LNCaP clone FGC (cell line): ENCODE measurements around the gene UGT3A2.

Experiments
- DNase-seq: peaks from one replicate; pipeline ENCODE4 v3.0.0-alpha.2; 2011; ENCODE audit warnings: low read depth
- H3K4me3 ChIP-seq: 2 replicates; pipeline ENCODE4 v1.5.1; 2011; ENCODE audit warnings: mild to moderate bottlenecking, low read depth, low read length, control low read depth
- TF ChIP-seq, protein P1 (sequence below): IDR thresholded peaks from 2 replicates; pipeline ENCODE4 v1.5.1; 2012; ENCODE audit warnings: mild to moderate bottlenecking; ENCODE audit not compliant: control insufficient read depth, insufficient read depth; ENCODE audit errors: extremely low read depth

The UGT3A2 gene

DNA sequence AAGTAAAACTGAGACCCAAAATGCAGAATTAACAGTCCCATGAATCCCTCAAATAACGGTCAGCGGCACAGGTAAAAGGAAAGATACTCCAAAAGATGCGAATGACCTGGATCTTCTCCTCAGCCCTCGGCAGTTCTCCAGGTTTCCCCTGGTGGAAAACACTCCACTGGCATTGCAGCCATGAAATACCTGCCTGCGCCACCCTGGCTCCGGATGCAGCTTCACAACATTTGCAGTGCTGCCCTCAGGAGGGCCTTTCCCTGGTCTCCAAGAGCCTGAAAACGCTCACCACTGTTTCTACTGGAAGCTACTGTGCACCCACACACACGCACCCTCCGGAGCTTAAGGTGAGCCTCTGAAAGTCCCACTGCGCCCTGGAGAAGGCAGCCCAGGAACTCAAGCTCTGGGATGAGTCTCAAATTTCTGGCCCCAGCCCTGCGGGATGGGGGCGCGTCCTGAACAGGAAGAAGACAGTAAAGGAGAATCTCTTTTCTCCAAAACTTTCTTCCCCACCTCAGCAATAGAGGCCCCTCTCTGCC, 612 bp downstream of the UGT3A2 start:
- TF ChIP-seq, protein P1, sequence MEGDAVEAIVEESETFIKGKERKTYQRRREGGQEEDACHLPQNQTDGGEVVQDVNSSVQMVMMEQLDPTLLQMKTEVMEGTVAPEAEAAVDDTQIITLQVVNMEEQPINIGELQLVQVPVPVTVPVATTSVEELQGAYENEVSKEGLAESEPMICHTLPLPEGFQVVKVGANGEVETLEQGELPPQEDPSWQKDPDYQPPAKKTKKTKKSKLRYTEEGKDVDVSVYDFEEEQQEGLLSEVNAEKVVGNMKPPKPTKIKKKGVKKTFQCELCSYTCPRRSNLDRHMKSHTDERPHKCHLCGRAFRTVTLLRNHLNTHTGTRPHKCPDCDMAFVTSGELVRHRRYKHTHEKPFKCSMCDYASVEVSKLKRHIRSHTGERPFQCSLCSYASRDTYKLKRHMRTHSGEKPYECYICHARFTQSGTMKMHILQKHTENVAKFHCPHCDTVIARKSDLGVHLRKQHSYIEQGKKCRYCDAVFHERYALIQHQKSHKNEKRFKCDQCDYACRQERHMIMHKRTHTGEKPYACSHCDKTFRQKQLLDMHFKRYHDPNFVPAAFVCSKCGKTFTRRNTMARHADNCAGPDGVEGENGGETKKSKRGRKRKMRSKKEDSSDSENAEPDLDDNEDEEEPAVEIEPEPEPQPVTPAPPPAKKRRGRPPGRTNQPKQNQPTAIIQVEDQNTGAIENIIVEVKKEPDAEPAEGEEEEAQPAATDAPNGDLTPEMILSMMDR = no peak
- DNase-seq = no peak
- H3K4me3 ChIP-seq = no peak overlapping the region

DNA sequence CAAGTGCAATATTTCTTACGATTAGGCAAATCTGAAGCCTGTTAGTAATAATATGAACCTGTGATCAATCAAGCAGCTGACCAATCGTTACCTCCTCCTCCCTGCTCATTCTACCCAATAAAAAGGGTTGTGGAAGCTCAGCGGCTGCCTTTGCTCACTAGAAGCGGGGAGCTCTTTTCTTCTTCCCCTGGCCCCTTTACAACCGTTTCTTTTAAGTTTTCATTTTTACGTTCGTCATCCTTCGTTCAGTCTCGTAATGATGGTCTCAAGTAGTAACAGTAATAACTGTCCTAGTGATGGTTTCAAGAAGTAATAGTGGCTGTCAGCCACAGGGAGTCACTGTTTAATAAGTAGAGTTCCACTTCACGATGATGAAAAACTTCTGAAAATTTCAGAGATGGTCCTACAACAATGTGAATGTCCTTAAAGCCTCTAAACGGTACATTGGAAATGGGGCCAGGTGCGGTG, 6.2 kb downstream of the UGT3A2 start:
- no peak for DNase-seq
- TF ChIP-seq, protein P1 = peak; percentile 55
- no peak overlapping the region for H3K4me3 ChIP-seq

DNA sequence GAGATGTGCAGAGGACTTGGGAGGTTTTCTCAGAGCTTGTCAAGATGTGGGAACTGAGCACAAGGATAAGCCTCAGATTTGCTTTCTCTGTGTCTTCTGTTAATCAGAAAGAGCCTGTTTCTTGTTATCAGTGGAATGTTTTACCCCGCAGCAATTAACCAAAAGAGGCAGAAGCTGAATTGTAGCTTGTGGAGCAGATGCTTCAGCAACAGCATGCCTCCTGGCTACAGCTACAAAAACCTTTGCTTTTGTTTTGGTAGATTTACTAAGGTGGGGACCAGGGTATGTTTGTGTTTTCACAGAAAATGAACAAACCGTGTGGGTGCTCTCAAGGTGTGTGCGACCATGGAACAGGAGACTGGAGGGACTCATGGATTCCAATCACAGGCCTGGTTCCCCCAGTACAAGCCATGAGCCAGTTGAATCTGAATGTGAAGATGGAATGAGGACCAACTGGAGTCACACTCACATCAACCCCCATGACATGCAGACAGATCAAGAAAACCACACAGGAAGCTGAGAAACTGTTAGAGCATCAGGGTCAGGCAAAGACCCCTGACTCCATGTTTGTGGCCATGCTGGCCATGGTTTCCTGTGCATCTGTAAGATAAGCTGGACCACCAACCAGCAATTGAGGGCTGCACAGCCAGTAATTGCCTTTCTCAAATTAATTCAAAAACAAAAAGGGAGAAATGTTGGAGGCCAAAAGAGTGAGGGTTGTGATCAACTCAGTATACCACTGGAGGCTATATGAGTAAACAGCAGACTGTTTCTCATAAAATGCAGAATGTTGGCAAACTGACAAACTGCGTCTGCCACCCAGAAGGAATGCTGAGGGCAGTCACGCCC, 6.9 kb downstream of the UGT3A2 start:
- no peak overlapping the region for H3K4me3 ChIP-seq
- TF ChIP-seq, protein P1 = no peak
- no peak for DNase-seq

DNA sequence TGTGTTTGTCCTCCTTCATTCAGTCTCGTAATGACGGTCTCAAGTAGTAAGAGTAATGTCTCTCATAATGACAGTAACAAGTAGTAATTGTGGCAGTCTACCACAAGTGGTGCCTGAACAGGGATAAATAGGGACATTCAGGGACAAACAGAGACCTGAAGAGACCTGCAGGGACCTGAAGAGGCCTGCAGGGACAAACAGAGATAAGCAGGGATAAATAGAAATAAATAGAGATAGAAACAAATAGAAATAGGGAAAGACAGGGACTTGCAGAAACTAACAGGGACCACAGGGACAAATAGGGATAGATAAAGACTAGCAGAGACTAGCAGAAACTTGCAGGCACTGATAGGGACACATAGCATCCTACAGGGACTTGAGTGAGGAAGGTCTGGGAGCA, 7.9 kb downstream of the UGT3A2 start:
- DNase-seq = no peak
- H3K4me3 ChIP-seq = no peak overlapping the region
- TF ChIP-seq, protein P1 = no peak

DNA sequence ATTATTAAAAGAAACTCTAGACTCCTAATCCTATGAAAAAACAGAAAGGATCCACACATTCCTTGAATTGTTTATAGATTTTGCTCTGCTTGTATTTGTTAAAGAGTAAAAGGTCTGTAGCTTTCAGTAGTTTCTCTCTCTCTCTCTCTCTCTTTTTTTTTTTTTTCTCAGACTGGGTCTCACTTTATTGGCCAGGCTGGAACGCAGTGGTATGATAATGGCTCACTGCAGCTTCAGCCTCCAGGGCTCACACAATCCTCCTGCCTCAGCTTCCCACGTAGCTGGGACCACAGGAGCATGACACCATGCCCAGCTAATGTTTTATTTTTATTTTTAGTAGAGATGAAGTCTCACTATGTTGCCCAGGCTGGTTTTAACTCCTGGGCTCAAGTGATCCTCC, 9.3 kb downstream of the UGT3A2 start:
- no peak for DNase-seq
- H3K4me3 ChIP-seq = no peak overlapping the region
- TF ChIP-seq, protein P1 = no peak

DNA sequence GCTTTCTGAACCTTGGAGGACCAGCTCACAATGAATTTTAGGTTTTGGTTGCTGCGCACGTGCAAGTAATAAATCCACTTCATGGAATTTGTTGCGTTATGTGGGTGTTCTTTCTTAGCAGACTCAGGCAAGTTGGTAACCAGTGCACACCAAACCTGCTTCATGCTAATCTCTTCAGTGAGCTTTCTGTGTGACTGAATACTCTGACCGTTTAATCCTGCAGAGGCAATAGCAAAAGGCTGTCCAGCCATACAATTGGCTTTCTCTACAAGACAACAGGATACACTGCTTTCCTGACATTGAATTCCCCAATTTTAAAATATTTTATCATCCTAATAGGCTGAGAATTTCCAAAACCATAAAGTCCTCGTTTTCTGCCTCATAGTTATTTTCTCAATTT, 10.3 kb downstream of the UGT3A2 start:
- H3K4me3 ChIP-seq = no peak overlapping the region
- no peak for DNase-seq
- TF ChIP-seq, protein P1 = no peak
